ENCODE measurements around the gene STK11.

The STK11 gene

DNA sequence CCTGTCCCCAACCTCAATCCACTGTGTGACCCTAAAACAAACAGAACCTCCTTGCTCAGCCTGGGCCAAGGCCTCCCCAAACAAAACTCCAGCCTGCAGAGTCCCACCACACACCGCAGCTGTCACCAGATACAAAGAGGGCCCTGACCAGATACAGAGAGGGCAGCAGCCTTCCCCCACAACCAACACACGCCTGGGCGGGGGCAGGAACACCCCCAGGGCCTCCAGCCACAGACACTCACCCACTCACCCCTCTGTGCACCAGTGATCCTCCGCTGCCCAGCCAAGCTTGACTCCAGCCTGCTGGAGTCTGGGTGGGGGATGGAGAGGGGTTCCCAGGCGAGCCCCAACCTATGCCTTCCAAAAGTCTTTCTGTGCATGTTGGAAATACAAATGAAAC lies 57.6 kb downstream of the STK11 start:
- DNase-seq, result no peak

DNA sequence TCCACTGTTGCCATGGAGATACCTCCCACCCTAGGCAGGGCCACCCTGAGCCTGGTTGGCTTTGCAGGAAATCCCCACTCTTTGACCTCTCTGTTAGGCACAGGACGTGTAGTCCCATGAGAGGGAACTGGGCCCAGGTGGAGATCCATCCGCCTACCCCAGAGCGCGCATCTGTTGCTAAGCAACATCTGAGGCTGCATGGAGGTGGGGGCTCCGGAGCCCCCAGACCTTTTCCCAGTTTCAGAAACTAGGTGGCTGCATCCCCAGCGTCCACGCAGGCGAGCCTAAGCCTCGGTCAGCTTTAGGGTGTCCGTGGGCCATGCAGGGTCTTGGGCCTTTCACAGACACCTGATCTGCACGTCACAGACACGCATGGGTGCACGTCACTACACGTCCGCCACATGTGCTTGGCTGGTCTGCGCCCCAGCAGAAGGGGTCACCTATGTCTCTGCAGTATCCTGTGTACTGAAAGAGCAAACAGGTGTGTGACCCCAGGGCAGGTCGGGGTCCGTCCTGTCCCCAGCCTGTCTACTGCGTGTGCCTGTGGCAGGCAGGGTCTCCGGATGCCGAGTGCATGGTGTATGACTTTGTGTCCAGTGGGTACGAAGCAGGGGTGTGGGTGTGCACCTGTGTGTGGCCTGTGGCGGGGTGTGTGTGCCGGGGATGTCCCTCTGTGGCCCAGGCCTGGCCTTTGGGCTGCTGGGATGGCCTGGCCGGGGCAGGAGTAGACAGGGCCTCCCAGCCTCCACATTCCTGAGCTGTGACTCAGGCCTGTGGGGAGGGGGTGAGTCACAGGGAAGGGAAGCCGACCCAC lies 59.4 kb downstream of the STK11 start:
- DNase-seq, result no peak

DNA sequence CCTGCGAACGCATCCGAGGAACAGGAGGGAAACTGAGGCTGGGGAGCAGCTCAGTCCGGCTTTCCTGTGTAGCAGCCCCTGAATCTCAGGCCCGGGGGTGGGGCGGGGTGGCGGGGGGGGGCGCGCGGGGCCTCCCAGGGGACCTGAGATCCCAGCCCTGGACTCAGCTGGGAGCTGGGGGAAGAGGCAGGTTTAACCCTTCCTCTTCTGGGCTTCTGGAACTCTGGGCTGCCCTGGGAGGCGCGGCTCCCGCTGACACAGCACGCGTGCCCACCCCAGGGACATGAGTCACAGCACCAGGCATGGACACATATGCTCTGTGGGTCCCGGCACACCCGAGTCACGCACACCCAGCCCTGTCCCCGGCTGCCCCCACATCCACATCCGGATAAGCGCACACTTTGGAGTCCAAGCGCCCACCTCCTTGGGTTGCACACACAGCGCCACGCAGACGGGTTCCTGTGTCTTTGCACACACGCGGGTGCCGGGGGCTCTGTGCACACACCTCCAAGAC lies 60.1 kb downstream of the STK11 start:
- DNase-seq, result peak in 1 of 4 experiments; percentile 37

DNA sequence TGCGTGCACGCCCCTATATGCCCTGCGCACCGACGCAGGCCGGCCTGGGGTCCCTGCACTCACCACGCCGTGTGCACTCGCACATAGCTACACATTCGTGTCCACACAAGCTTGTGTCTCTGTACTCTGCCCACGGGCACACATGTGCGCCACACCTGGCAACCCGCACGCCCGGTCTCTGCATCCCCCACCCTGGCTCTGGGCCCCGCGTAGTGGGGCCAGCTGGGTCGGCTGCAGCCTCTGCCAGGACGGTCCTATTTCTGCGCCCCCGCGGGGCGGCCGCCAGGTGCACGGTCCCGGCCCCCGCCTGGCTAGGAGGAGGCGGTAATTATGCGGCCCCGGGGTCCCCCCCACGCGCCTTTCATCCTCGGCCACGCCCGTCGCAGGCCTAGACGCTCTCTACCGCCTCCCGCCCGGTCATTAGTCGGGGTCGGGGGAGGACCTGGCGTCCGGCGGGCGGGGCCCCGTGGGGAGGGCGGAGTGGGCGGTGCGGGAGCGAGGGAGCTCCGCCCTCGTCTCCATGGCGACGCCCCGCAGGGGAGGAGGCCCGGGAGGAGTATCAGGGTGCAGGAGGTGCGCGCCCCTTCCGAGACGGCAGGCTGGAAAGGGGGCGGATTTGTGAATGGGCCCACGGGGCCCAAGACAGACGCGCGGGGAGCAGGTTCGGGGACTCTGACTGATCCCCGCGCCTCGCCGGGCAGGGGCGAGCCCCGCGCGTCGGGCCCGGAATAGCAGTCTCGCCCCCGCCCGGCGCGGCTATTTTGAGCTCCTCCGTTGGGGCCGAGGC lies 60.7 kb downstream of the STK11 start:
- peak; percentile 59 to 73 (median 70) for DNase-seq

DNA sequence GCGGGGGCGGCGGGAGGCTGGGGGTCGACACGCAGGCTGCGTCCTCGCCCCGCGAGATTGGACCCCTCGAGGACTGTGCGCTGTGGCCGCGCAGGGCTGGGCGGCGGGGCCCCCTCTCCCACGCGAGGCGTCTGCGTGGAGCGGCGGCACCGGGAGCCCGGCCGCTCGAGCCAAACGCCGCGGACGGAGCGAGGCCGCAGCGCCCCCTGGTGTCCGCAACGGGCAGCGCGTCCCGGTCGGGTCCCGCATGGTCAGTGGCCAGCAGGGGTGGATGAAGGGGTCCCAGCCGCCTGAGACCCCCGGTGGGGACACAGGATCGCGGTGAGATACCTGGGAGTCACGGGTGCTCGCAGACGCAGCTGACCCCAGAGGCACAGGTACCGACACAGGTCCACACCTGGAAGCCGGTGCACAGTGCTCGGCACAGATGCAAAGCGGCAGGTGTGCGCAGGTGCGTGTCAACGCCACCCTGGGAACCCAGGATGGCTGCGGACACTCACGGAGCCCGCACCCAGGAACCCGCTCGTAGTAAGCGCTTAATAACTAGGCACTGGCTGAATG lies 61.4 kb downstream of the STK11 start:
- peak; percentile 53 to 62 (median 58) for DNase-seq

DNA sequence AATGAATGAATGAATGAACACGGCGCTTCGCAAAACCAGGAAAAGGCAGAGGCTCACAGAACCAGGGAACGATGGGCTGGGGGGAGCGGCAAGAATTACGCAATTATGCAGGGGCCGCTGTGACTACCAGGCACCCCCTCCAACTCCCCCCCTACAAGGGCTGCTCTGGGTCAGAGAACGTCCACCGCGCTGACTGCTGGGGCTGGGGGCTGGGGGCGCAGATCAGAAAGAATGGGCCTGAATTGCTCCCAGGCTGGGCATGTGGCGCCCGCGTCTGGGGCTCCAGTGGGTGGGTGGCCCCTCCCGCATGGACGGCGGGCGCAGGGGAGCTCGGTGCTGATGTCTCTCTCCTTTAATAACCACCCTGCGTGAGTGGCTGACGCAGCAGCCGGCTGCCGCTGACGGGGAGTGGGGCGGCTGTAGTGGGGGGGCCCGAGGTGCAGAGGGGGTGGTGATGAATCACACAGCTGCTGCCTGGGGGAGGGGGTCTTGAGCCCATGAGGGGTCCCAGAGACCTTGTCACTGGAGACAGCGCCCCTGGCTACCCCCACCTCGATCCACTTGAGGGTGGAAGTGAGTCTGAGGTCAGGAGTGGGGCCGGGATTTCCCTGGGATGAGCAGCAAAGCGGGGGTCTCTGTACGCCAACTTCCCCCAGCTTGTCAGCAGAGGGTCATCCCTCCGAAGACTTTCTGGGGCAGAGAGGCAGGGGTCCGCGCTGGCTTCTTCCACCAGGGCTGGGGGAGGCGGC lies 62.1 kb downstream of the STK11 start:
- no peak for DNase-seq

DNA sequence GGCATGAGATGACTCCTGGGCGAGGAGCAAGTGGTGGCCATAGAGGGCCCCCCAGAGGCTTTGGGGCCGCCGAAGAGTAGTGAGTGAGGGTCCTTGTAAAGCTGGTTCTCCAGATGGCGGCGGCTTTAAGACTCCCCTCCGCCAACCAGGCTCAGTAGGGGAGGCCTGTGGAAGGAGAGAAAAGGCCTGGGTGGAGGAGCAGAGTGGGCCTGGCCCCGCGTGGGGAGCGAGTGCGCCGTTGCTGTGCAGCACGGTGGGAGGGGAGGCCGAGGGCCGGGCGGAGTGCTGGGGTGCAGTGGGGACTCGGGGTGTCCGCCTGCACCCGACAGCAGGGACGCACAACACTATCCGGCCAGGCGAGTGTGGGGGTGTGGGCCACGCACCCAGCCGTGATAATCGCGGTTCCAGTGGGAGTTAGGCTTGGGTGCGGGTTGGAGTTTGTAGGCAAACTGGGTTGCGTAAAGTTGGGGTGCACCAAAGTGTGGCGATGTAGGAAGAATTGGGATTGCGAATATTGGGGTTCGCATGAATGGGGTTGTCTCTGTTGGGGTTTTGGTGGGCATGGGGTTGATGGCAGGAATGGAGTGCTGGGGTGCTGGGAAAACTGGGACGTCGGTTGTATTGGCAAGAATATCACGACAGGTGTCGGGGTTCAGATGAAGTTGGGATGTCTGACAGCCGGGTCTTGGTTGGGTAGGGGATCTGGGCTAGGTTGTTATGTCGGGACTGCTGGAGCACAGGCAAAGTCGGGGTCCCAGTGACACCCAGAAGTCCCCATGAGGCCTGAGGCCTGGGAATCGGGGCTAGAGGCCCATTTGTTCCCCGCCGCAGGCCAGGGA lies 62.9 kb downstream of the STK11 start:
- no peak for DNase-seq

DNA sequence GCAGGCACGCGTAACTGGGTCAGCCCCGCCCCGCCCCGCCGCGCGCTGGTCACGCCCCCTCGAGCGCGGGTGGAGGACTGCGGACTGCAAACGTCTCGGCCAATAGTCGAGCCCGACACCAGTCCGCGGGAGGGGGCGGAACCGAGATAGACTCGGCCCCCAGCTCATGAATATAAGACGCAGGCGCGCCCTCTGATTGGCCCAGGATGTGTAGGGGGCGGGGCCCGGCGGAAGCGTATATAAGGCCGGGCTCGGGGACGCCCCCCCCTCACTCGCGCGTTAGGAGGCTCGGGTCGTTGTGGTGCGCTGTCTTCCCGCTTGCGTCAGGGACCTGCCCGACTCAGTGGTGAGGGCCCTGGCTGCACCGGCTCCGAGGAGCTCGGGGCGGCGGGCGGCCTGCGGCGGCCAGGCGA lies 63.5 kb downstream of the STK11 start, which contains the start of gene CIRBP:
Gene CIRBP (plus strand): TSS at position 268 of the 413 bp plus-strand sequence. CDS start 1,602 bp downstream, outside the sequence.
- peak; percentile 98 to 99 (median 99) for DNase-seq

DNA sequence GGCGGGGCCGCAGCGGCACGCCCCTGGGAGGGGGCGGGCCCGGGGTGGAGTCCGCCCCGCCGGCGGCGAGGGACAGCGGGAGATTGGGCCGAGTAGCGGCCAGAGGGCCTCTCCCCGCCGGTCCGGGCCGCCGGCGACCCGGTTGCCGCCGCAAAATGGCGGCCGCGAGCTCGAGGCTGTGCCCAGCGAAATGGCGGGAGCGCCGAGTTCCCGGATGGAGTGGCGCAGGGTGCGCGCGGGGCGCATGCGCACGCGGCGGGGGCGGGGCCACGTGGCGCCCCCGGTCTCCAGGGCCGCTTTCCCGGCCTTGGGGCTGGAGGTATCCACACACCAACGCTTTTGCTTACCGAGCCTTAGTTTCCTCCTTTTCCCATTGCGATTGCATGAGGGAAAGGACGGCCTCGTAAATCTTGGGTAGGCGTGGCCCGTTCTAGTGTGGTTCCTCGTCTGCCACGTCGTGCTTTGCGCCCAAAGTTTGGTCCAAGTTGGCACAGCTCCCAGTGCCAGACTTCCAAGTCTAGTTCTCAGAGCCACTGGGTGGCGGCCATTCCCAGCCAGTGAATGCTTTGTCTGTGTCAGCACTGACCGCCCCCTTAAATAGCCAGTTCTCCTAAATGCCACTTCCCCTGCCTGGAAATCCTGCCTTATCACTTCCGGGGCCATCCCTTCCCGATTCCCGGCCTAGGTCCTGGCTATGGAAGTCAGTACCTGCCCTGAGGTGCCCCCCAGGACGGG lies 64.1 kb downstream of the STK11 start:
- DNase-seq, result peak; percentile 73 to 81 (median 80)

DNA sequence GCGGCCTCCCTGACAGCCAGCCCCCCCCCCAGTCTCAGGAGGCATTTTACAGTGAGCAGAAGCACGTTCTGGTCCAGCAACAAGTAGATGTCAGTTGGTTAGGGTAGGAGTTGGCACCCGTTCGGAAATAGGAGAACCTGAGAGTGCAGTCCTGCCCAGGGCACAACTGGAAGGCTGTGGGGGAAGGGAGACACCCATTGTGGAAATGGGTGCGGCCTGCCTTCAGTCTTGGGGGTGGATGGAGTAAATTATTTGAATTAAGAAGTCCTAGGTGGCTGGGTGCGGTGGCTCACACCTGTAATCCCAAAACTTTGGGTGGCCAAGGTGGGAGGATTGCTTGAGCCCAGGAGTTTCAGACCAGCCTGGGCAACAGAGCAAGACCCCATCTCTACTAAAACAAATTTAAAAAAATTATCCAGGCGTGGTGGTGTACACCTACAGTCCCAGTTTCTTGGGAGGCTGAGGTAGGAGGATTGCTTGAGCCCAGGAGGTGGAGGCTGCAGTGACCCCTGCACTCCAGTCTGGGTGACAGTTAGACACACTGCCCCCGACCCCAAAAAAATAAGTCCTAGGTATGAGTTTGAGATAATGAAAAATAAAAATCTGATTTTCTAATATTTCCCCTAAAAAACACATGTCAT lies 64.8 kb downstream of the STK11 start:
- DNase-seq, result no peak

DNA sequence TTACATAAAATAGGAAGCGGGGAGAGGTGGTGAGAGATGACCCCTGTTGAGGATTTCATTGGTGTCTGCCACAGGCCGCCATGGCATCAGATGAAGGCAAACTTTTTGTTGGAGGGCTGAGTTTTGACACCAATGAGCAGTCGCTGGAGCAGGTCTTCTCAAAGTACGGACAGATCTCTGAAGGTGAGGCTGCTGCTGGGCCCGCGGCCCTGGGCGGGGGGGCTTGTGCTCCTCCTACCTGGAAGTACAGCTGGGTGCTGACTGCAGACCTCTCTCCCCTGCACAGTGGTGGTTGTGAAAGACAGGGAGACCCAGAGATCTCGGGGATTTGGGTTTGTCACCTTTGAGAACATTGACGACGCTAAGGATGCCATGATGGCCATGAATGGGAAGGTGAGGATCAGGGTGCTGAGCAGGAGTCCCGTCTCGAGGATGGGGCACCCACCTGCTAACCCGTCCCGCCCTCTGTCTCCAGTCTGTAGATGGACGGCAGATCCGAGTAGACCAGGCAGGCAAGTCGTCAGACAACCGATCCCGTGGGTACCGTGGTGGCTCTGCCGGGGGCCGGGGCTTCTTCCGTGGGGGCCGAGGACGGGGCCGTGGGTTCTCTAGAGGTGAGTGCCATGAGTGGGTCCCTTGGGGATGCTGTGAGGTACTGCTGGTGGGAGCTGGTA lies 65.4 kb downstream of the STK11 start:
- DNase-seq, result no peak

DNA sequence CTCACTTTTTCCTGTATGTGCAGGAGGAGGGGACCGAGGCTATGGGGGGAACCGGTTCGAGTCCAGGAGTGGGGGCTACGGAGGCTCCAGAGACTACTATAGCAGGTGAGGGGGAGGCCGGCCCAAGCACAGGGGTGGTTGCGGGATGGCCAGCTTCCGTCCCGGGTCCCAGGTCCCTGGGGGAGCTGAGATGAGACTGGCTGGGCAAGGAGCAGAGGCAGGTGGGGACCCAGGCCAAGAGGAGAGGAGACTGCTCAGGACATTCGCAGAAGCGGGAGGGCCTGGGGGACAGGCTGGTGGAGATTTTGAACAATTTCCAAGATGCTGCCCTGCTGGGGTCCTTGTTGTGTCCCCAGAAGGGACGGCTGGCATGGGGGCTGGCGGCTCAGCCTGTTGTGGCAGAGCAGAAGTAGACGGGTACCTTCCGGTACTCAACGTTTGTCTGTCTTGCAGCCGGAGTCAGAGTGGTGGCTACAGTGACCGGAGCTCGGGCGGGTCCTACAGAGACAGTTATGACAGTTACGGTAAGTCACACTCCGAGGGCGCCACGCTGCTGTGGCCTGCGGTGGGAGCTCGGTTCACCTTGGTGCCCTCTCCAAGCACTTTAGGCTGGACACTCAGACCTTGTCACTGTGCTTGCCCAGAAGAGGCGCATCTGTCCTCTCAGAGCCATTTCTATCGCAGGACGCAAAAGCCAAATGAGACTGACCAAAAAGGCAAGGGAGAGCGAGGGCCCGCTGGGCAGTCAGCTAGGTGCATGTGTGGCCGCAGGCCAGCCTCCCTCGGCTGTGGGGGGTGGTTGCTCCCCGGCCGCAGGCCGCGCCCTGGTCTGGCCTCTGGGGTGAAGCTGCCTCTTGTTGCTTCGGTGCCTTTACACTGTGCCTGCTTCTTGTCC lies 66.2 kb downstream of the STK11 start:
- DNase-seq, result no peak

DNA sequence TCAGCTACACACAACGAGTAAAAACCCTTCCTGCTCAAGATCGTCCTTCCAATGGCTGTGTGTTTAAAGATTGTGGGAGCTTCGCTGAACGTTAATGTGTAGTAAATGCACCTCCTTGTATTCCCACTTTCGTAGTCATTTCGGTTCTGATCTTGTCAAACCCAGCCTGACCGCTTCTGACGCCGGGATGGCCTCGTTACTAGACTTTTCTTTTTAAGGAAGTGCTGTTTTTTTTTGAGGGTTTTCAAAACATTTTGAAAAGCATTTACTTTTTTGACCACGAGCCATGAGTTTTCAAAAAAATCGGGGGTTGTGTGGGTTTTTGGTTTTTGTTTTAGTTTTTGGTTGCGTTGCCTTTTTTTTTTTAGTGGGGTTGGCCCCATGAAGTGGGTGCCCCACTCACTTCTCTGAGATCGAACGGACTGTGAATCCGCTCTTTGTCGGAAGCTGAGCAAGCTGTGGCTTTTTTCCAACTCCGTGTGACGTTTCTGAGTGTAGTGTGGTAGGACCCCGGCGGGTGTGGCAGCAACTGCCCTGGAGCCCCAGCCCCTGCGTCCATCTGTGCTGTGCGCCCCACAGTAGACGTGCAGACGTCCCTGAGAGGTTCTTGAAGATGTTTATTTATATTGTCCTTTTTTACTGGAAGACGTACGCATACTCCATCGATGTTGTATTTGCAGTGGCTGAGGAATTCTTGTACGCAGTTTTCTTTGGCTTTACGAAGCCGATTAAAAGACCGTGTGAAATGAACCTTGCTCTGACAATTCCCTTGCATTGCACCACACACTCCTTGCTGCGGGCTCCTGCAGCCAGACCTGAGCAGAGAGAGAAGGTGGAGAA lies 67.1 kb downstream of the STK11 start:
- no peak for DNase-seq

DNA sequence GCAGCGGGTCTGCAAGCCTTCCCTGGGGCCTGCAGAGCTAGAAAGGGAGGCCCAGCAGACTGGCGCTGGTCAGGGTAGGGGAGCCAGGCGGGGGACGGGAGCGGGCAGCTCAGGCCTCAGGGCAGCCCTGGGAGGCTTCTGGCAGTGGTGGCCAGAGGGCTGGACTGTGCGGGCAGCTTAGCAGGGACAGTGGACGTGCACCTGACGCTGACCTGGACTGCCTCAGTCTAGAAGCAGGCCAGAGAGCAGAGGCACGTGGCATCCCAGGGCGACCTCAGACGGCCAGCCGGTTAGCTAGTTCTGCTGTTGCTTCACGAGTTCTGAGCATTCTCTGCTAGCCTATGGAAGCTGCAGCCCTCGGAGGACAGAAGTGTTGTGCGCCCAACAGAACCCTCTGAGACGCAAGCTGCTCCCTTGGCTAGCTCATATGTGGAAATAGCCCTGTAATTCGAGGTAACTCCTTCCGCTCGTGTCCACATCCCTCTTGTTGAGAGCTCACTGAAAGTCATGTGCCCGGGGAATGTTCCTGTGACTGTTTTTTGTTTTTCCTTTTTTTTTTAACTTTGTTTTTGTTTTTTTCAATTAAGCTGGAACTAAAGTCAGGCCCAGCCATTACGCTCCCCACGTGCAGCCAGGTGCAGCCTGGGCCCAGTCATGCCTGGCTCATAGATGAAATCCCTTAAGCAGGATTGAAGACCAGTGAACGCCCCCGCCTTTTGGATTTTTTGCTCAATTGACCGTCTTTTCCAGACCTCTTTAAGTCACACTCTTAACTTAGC lies 67.9 kb downstream of the STK11 start:
- no peak for DNase-seq

DNA sequence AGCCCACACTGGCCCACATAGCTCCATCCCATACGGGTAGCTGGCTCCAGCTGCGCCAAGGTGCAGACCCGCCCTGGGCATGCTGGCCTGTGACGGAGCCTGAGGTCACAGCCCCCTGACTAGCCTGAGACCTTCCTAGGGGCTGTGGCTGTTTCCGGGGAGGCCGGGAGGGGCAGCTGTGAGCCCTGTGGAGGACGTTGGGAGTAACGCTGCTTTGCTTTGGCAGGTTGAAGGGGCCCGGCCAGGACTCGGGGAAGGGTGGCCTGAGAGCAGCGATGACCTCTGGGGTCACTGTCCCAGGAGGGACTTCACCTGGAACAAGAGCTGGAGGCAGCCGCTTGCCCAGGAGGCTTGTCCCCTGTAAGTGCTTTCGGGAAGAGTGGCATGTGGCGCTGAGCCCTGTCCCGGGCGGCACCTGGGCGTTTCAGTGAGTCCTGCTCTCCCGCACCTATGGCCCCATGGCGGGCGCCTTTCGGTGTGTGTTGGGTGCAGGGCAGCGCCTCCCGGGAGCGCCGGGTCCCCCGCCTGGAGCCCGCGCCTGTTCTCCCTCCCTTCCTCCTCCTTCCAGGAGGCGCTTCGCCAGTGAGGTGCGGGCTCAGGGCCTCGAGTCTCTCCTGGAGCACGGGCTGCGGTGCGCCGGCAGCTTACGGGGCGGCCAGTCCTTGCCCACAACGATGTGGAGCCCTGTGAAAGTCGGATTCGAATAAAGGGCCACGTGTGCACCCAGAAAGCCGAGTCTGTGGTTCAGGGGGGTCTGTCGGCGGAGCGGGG lies 68.7 kb downstream of the STK11 start:
- DNase-seq, result no peak

DNA sequence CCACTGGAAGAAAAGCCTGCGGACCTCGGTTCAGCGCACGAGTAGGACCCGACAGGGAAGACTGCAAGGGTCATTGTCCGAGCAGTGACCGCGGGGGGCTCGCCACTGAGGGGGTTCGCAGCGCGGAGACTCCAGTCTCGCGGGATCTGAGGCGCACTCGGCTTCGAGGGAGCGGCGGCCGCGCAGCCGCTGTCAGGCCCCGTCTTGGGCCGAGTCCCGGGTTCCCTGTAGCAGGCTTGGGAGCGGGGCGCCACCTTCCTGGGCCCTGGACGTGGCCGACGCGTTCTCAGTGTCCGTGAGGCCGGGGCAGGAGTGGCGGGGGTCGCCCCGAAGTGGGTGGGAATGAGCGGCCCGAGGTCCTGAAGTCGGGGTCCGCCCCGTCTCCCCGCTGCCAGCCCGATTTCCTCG lies 69.3 kb downstream of the STK11 start:
- no peak for DNase-seq
